ENCODE results near the gene DLL3. TPM values are rescaled to one million over a fixed set of nuclear protein-coding genes. Genes with fewer than 3 reads are reported as not detected.

DLL3 gene
- total RNA-seq, 2 donors from 2014 or later: not detected

GRCh38 chr19:39512988-39513387, 14.2 kb downstream of the DLL3 start:
- no peak for TF ChIP-seq CTCF (IDR thresholded peaks at IDR 0.05)
- Histone ChIP-seq H3K36me3 (no peaks in the 10 kb centered on the region), H3K27ac (no peak overlapping the region), H3K9me3 (no peaks in the 10 kb centered on the region), H3K4me3 (no peak overlapping the region), H3K9ac (ENCODE audit: low read depth in 2 of 2, low read length in 2 of 2) (no peak overlapping the region), H3K27me3 (peaks cover 37% of the 10 kb centered on the region), H3K4me1 (no peaks in the 10 kb centered on the region)
- DNase-seq: no peak
- intact Hi-C loops (cut with DNase I): no loop called here

DNA sequence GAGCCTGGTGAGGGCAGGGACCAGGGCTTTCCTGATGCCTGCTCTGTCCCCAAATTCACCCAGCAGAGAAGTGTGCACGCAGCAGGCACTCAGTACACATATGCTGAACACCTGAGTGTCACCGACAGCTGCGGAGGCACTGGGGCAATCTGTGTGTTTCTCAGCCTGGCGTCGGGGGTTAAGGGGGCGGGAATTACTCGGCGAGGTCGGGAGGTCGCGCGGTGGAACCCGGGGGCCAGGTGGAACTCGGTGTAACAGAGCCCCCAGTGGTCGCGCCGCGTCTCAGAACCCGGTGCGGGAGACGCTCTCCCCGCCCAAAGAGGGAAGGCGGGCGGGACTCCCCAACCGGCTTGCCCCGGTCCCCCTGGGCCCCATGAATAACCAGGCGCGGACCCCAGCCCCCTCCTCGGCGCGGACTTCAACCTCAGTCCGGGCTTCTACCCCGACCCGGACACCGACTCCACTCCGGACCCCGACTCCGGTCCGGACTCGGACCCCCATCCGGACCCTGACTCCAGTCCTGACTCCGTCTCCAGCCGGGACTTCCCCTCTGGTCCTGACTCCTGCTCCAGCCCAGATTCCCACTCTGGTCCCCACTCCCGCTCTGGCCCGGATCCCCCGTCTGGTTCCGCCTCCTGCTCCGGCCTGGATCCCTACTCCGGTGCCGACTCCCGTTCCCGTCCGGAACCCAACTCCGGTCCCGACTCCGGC, 16.2 kb downstream of the DLL3 start, which contains the start of gene SELENOV:
TSS of gene SELENOV (plus strand) at position 300 of the 711 bp plus-strand sequence. CDS start at position 374, 74 bp downstream.
- Histone ChIP-seq H3K36me3 (no peaks in the 10 kb centered on the region), H3K4me3 (peak within 1 kb of the TSS; percentile 2), H3K4me1 (no peaks in the 10 kb centered on the region), H3K9ac (ENCODE audit: low read depth in 2 of 2, low read length in 2 of 2) (no peak within 1 kb of the TSS), H3K9me3 (no peaks in the 10 kb centered on the region), H3K27ac (no peak within 1 kb of the TSS), H3K27me3 (peaks cover 26% of the 10 kb centered on the region)
- no peak for DNase-seq
- intact Hi-C loops (cut with DNase I): no loop called here
- TF ChIP-seq CTCF (IDR thresholded peaks at IDR 0.05): no peak

- intact Hi-C loops (cut with DNase I): no loop called here
- Histone ChIP-seq H3K4me1 (no peaks in the 10 kb centered on the region), H3K27me3 (peaks cover 26% of the 10 kb centered on the region), H3K9me3 (no peaks in the 10 kb centered on the region), H3K27ac (no peak overlapping the region), H3K4me3 (peak overlapping the region; percentile 2), H3K9ac (ENCODE audit: low read depth in 2 of 2, low read length in 2 of 2) (no peak overlapping the region), H3K36me3 (no peaks in the 10 kb centered on the region)
- no peak for TF ChIP-seq CTCF (IDR thresholded peaks at IDR 0.05)
- DNase-seq: no peak
Measured at GRCh38 chr19:39515551-39516191, 16.9 kb downstream of the DLL3 start.

DNA sequence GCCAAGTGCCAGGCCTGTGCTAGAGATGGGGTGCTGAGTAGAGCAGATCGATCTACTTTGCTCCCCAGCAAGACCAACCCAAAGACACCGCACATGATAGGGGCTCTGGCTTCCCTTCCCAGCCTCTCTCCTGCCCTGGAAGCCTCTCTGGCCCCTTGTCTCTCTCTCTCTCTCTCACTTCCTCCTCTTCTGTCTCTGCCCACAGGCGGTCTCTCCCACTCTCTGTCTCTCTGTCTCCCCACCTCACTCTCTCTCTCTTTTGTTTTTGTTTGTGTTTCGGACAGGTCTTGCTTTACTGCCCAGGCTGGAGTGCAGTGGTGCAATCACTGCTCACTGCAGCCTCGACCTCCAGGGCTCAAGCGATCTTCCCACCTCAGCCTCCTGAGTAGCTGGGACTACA, 17.5 kb downstream of the DLL3 start:
- no peak for TF ChIP-seq CTCF (IDR thresholded peaks at IDR 0.05)
- intact Hi-C loops (cut with DNase I): no loop called here
- peaks cover 26% of the 10 kb centered on the region for H3K27me3 ChIP-seq
- H3K36me3 ChIP-seq: no peaks in the 10 kb centered on the region
- no peaks in the 10 kb centered on the region for H3K4me1 ChIP-seq
- no peak overlapping the region for H3K27ac ChIP-seq
- H3K9me3 ChIP-seq: no peaks in the 10 kb centered on the region
- no peak overlapping the region for H3K4me3 ChIP-seq
- DNase-seq: no peak
- no peak overlapping the region for H3K9ac ChIP-seq (ENCODE audit: low read depth in 2 of 2, low read length in 2 of 2)

GRCh38 chr19:39517432-39517831, 18.7 kb downstream of the DLL3 start:
- no peaks in the 10 kb centered on the region for H3K9me3 ChIP-seq
- H3K9ac ChIP-seq (ENCODE audit: low read depth in 2 of 2, low read length in 2 of 2): no peak overlapping the region
- H3K4me1 ChIP-seq: no peaks in the 10 kb centered on the region
- intact Hi-C loops (cut with DNase I): no loop called here
- no peak for DNase-seq
- H3K4me3 ChIP-seq: no peak overlapping the region
- H3K27me3 ChIP-seq: peaks cover 26% of the 10 kb centered on the region
- no peaks in the 10 kb centered on the region for H3K36me3 ChIP-seq
- TF ChIP-seq CTCF (IDR thresholded peaks at IDR 0.05): no peak
- H3K27ac ChIP-seq: no peak overlapping the region

All from colonic mucosa (tissue), 4 donors.